T-helper 2 cell treated with Interferon-gamma antibody and Interleukin-4, amounts not matched to agents 5 μg/mL and 100 μg/mL, for 36 hours (primary cell): ENCODE results near the gene CCM2L.

Experiments used
- DNase-seq: peaks from one replicate; pipeline ENCODE4 v3.0.0; 2021; ENCODE audit warnings: low spot score
- H3K27ac Mint-ChIP-seq: one replicate; pipeline ENCODE4 v1.8.0; 2021; ENCODE audit warnings: mild to moderate bottlenecking, mixed read lengths
- H3K27me3 Mint-ChIP-seq: one replicate; pipeline ENCODE4 v1.8.0; 2021; ENCODE audit warnings: low read depth, mixed read lengths
- H3K36me3 Mint-ChIP-seq: one replicate; pipeline ENCODE4 v1.8.0; 2021; ENCODE audit warnings: low read depth, mixed read lengths
- H3K4me1 Mint-ChIP-seq: one replicate; pipeline ENCODE4 v1.8.0; 2021; ENCODE audit warnings: low read depth, mixed read lengths
- H3K4me3 Mint-ChIP-seq: one replicate; pipeline ENCODE4 v1.8.0; 2022; ENCODE audit warnings: mild to moderate bottlenecking, moderate library complexity, mixed read lengths
- H3K9me3 Mint-ChIP-seq: one replicate; pipeline ENCODE4 v1.8.0; 2021; ENCODE audit warnings: mixed read lengths

The CCM2L gene

GRCh38 chr20:32068174-32068573 lies 57.9 kb downstream of the CCM2L start:
- H3K27me3 Mint-ChIP-seq = peaks cover 2% of the 10 kb centered on the region
- no peaks in the 10 kb centered on the region for H3K9me3 Mint-ChIP-seq
- peaks cover 13% of the 10 kb centered on the region for H3K4me1 Mint-ChIP-seq
- H3K4me3 Mint-ChIP-seq = no peak overlapping the region
- no peaks in the 10 kb centered on the region for H3K36me3 Mint-ChIP-seq
- H3K27ac Mint-ChIP-seq = no peak overlapping the region
- DNase-seq = no peak

- H3K4me1 Mint-ChIP-seq = peaks cover 13% of the 10 kb centered on the region
- no peak for DNase-seq
- peaks cover 2% of the 10 kb centered on the region for H3K27me3 Mint-ChIP-seq
- no peaks in the 10 kb centered on the region for H3K36me3 Mint-ChIP-seq
- H3K27ac Mint-ChIP-seq = no peak overlapping the region
- H3K9me3 Mint-ChIP-seq = no peaks in the 10 kb centered on the region
- H3K4me3 Mint-ChIP-seq = no peak overlapping the region
Observed at GRCh38 chr20:32069711-32070110, 59.5 kb downstream of the CCM2L start.

DNA sequence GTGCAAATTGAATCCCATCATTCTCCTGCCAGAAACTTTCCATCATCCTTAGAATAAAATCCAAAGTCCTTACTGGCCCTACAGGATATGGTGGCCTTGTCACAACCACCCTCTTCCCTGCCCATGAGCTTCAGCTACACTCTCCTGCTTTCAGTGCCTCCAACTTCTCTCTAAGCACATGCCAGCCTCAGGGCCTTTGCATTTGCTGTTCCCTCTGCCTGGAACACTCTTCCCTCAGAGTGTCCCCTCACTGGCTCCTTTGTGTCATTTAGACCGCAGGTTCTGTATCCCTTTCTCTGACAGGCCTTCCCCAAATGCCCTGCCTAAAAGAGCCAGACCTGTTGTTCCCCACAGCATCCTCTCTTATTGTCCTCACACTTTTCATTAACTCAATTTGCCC lies 60.0 kb downstream of the CCM2L start:
- Mint-ChIP-seq H3K4me3 (no peak overlapping the region), H3K9me3 (no peaks in the 10 kb centered on the region), H3K36me3 (no peaks in the 10 kb centered on the region), H3K4me1 (peaks cover 13% of the 10 kb centered on the region), H3K27me3 (peaks cover 2% of the 10 kb centered on the region), H3K27ac (no peak overlapping the region)
- DNase-seq = no peak

- H3K27me3 Mint-ChIP-seq = peaks cover 2% of the 10 kb centered on the region
- no peaks in the 10 kb centered on the region for H3K9me3 Mint-ChIP-seq
- DNase-seq = no peak
- no peaks in the 10 kb centered on the region for H3K36me3 Mint-ChIP-seq
- H3K27ac Mint-ChIP-seq = peak overlapping the region; percentile 10
- H3K4me1 Mint-ChIP-seq = peaks cover 13% of the 10 kb centered on the region
- no peak overlapping the region for H3K4me3 Mint-ChIP-seq
Observed at GRCh38 chr20:32070690-32071213, 60.5 kb downstream of the CCM2L start.

- DNase-seq = no peak
- Mint-ChIP-seq H3K36me3 (no peaks in the 10 kb centered on the region), H3K27me3 (peaks cover 2% of the 10 kb centered on the region), H3K4me1 (peaks cover 13% of the 10 kb centered on the region), H3K27ac (no peak overlapping the region), H3K4me3 (no peak overlapping the region), H3K9me3 (no peaks in the 10 kb centered on the region)
Observed at GRCh38 chr20:32071395-32072167, 61.3 kb downstream of the CCM2L start.

- Mint-ChIP-seq H3K27ac (no peak overlapping the region), H3K36me3 (no peaks in the 10 kb centered on the region), H3K4me1 (peaks cover 13% of the 10 kb centered on the region), H3K9me3 (no peaks in the 10 kb centered on the region), H3K4me3 (no peak overlapping the region), H3K27me3 (peaks cover 2% of the 10 kb centered on the region)
- no peak for DNase-seq
Observed at GRCh38 chr20:32072168-32072750, 62.0 kb downstream of the CCM2L start.

DNA sequence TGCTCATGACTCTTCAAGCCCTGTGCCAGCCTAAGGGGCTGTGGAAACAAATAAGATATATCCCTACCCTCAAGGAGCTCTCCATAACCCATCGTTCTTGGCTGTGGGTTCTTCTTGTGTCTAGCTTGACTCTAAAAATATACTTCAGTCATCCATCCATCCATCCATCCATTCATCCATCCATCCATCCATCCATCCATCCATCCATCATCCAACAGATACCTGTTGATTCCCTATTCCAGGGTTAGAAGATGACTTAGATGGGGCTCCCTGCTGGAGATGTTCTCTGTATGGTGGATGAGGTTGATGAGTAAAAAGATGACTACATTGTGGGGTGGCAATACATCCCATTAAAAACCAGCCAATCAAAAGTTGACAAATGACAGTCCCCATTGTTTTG lies 65.3 kb downstream of the CCM2L start:
- Mint-ChIP-seq H3K9me3 (no peaks in the 10 kb centered on the region), H3K36me3 (no peaks in the 10 kb centered on the region), H3K4me1 (peaks cover 1% of the 10 kb centered on the region), H3K27me3 (no peaks in the 10 kb centered on the region), H3K27ac (no peak overlapping the region), H3K4me3 (no peak overlapping the region)
- DNase-seq = no peak

DNA sequence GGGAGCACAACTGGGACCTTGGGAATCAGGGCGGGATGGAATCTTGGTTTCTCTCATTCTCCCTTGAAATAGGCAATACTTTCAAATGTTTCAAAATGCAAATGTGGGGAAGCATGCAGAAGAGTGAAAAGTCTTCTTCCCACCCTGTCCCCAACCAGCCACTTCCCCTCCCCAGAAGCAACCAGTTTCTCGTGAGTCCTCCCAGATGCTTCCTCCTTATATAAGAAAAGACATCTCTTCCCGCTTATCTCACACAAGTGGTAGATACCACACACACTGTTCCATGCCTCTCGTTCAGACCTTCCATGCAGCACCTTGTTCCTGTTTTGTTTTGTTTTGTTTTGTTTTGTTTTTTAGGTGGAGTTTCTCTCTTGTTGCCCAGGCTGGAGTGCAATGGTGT lies 67.0 kb downstream of the CCM2L start:
- Mint-ChIP-seq H3K36me3 (no peaks in the 10 kb centered on the region), H3K9me3 (no peaks in the 10 kb centered on the region), H3K4me3 (no peak overlapping the region), H3K27ac (no peak overlapping the region), H3K27me3 (no peaks in the 10 kb centered on the region), H3K4me1 (no peaks in the 10 kb centered on the region)
- no peak for DNase-seq

DNA sequence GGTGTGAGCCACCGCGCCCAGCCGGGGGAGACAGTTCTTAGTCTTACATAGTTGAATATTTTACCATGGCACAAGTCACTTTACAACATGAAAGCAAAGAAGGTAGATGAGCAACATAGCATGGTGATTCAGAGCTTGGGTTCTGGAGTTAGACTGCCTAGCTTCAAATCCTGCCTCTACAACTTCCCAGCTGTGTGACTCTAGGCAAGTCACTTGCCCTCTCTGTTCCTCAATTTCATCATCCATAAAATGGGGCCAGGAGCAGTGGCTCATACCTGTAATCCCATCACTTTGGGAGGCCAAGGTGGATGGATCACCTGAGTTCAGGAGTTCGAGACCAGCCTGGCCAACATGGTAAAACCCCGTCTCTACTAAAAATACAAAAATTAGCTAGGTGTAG lies 68.1 kb downstream of the CCM2L start:
- no peaks in the 10 kb centered on the region for H3K36me3 Mint-ChIP-seq
- no peak for DNase-seq
- H3K27ac Mint-ChIP-seq = no peak overlapping the region
- H3K4me3 Mint-ChIP-seq = no peak overlapping the region
- H3K9me3 Mint-ChIP-seq = no peaks in the 10 kb centered on the region
- H3K4me1 Mint-ChIP-seq = no peaks in the 10 kb centered on the region
- H3K27me3 Mint-ChIP-seq = no peaks in the 10 kb centered on the region

- H3K36me3 Mint-ChIP-seq = no peaks in the 10 kb centered on the region
- H3K27ac Mint-ChIP-seq = no peak overlapping the region
- no peak overlapping the region for H3K4me3 Mint-ChIP-seq
- DNase-seq = no peak
- H3K4me1 Mint-ChIP-seq = no peaks in the 10 kb centered on the region
- no peaks in the 10 kb centered on the region for H3K27me3 Mint-ChIP-seq
- no peaks in the 10 kb centered on the region for H3K9me3 Mint-ChIP-seq
Observed at GRCh38 chr20:32078791-32079190, 68.6 kb downstream of the CCM2L start.

GRCh38 chr20:32079655-32080109 lies 69.4 kb downstream of the CCM2L start:
- DNase-seq = no peak
- Mint-ChIP-seq H3K4me3 (no peak overlapping the region), H3K27me3 (no peaks in the 10 kb centered on the region)

DNA sequence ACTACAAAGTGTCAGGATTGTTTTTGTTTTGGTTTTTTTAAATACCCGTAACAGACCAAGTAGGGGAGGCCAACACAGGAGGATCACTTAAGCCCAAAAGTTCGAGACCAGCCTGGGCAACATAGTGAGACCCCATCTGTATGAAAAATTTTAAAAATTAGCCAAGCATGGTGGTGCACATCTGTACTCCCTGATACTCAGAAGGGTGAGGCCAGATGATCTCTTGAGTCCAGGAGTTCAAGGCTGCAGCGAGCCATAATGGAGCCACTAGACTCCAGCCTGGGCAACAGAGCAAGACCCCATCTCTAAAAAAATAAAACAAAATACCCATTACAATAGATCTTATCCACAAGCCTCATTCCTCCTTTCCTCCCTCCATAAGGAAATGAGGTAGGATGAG lies 70.5 kb downstream of the CCM2L start:
- Mint-ChIP-seq H3K4me3 (no peak overlapping the region), H3K27me3 (no peaks in the 10 kb centered on the region), H3K27ac (no peak overlapping the region), H3K4me1 (no peaks in the 10 kb centered on the region), H3K36me3 (no peaks in the 10 kb centered on the region), H3K9me3 (no peaks in the 10 kb centered on the region)
- no peak for DNase-seq

More at GRCh38 chr20:32079655-32080109, 69.4 kb downstream of the CCM2L start:
- Mint-ChIP-seq H3K9me3 (no peaks in the 10 kb centered on the region), H3K36me3 (no peaks in the 10 kb centered on the region), H3K4me1 (no peaks in the 10 kb centered on the region), H3K27ac (no peak overlapping the region)
